Skeletal muscle satellite cell (primary cell): ENCODE data around the gene SPATA16.
"Not testable (repeated sequence)": the region's sequence is repeated elsewhere in the genome, so short reads cannot be mapped to it uniquely, and the experiment has no call there.

ENCODE experiments used
- H3K27me3 ChIP-seq: 2 replicates; pipeline ENCODE4 v1.7.0; 2013; ENCODE audit warnings: low read length; ENCODE audit not compliant: control insufficient read depth, insufficient read depth
- H3K36me3 ChIP-seq: 2 replicates; pipeline ENCODE4 v1.7.0; 2013; ENCODE audit warnings: mild to moderate bottlenecking, control low read depth, low read length; ENCODE audit not compliant: insufficient read depth
- H3K4me1 ChIP-seq: 2 replicates; pipeline ENCODE4 v1.7.0; 2013; ENCODE audit warnings: low read length; ENCODE audit not compliant: control insufficient read depth, insufficient read depth
- H3K4me2 ChIP-seq: 2 replicates; pipeline ENCODE4 v1.7.0; 2013; ENCODE audit warnings: mild to moderate bottlenecking, low read length
- H3K4me3 ChIP-seq: 2 replicates; pipeline ENCODE4 v1.7.0; 2013; ENCODE audit warnings: low read length
- H3K9ac ChIP-seq: 2 replicates; pipeline ENCODE4 v1.7.0; 2013; ENCODE audit warnings: mild to moderate bottlenecking, low read depth, low read length, moderate library complexity
- H3K9me3 ChIP-seq: replicated peaks from 2 replicates; pipeline ENCODE4 v1.7.0; 2013; ENCODE audit warnings: mild to moderate bottlenecking, control low read depth, low read length

Gene SPATA16

GRCh38 chr3:173021547-173022185, 119.4 kb downstream of the SPATA16 start:
- H3K4me2 ChIP-seq, result no peak overlapping the region
- H3K9me3 ChIP-seq, result no peaks in the 10 kb centered on the region
- H3K36me3 ChIP-seq, result no peaks in the 10 kb centered on the region
- H3K9ac ChIP-seq, result no peak overlapping the region
- H3K27me3 ChIP-seq, result peaks cover 4% of the 10 kb centered on the region
- no peak overlapping the region for H3K4me3 ChIP-seq
- H3K4me1 ChIP-seq, result no peaks in the 10 kb centered on the region

DNA sequence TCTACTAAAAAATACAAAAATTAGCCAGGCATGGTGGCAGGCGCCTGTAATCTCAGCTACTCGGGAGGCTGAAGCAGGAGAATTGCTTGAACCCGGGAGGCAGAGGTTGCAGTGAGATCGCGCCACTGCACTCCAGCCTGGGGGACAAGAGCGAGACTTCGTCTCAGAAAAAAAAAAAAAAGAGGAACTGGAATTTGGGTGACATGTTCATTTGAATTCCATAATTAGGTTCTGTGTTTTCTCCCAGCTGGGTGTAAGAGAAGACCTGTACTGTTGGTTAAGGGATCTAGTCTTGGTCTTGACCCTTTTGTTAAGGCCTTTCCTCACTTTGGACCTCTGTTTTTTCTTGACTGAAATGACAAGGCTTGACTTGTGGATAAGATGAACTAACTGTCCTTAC, 120.9 kb downstream of the SPATA16 start:
- H3K27me3 ChIP-seq, H3K36me3 ChIP-seq, H3K4me3 ChIP-seq, H3K9ac ChIP-seq, H3K4me2 ChIP-seq, H3K4me1 ChIP-seq, H3K9me3 ChIP-seq: not testable (repeated sequence)

- H3K27me3 ChIP-seq, result no peaks in the 10 kb centered on the region
These were observed 121.7 kb downstream of the SPATA16 start for GRCh38 chr3:173019378-173019777.

DNA sequence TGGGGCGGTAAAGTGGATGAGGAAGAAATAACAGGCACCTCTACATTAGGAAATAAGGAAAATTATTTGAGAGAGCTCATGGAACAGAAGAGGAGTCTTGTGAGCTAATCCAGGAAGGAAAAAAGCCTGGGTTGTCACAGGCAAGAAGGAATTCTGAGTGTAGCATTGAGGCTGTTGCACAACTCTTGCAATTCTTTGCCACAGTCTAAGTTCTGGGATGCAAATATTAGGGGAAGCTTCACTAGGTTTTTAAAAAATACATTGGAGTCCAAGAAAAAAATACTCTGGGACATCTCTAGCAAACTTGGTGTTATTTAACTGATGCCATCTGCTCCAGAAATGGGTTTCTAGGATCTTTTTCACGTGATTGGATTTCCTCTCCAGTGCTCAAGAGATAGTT, 122.3 kb downstream of the SPATA16 start:
- Histone ChIP-seq H3K4me1 (no peaks in the 10 kb centered on the region), H3K4me3 (no peak overlapping the region), H3K36me3 (no peaks in the 10 kb centered on the region), H3K9me3 (no peaks in the 10 kb centered on the region), H3K9ac (no peak overlapping the region), H3K27me3 (no peaks in the 10 kb centered on the region), H3K4me2 (no peak overlapping the region)

More at GRCh38 chr3:173019378-173019777, 121.7 kb downstream of the SPATA16 start:
- no peak overlapping the region for H3K4me2 ChIP-seq
- H3K9ac ChIP-seq, result no peak overlapping the region
- no peaks in the 10 kb centered on the region for H3K9me3 ChIP-seq
- H3K4me1 ChIP-seq, result no peaks in the 10 kb centered on the region
- no peaks in the 10 kb centered on the region for H3K36me3 ChIP-seq
- no peak overlapping the region for H3K4me3 ChIP-seq

GRCh38 chr3:173013219-173013832, 127.7 kb downstream of the SPATA16 start:
- Histone ChIP-seq H3K27me3 (no peaks in the 10 kb centered on the region), H3K4me2 (no peak overlapping the region), H3K4me3 (no peak overlapping the region), H3K9me3 (no peaks in the 10 kb centered on the region), H3K4me1 (no peaks in the 10 kb centered on the region), H3K9ac (no peak overlapping the region), H3K36me3 (no peaks in the 10 kb centered on the region)

DNA sequence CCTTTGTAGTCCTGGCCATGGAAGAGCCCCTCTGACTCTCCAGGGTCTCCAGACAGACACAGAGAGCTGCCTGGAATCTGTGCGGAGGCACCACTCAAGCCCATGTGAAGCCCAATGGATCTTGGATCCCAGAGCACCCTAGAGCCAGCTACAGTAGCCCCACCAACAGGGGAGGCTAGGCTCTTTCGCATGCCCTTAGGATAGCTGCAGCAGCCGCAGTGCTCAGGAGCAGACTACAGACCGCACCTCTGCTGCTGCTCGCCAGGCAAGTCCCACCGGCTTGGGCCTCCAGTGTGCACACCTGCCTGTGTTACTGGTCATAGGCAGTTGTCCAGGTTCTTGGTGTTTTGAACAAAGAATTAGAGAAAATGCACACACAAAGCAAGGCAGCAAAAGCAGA, 131.6 kb downstream of the SPATA16 start:
- Histone ChIP-seq H3K9me3 (no peaks in the 10 kb centered on the region), H3K36me3 (no peaks in the 10 kb centered on the region), H3K27me3 (peaks cover 4% of the 10 kb centered on the region), H3K4me3 (no peak overlapping the region), H3K9ac (no peak overlapping the region), H3K4me1 (no peaks in the 10 kb centered on the region), H3K4me2 (no peak overlapping the region)

DNA sequence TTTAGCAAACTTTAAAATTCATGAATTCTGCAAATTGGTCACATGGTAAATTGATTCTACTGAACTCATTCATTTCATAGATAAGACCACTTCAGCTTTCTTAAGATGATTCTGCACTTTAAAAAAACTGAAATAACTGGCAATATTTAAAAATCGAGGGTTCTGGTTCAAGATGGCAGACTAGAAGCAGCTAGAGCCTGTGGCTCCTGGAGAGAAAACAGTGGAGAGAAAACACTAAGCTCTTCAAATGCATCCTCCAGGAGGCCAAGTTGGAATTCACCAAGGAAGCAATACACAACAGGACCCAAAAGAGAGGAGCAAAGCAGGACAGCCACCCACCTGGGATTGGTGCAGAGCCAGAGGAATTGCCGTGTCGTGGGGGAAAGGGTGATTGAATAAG, 132.1 kb downstream of the SPATA16 start:
- H3K4me1 ChIP-seq, result no peaks in the 10 kb centered on the region
- H3K4me2 ChIP-seq, result no peak overlapping the region
- no peaks in the 10 kb centered on the region for H3K9me3 ChIP-seq
- no peak overlapping the region for H3K9ac ChIP-seq
- no peaks in the 10 kb centered on the region for H3K36me3 ChIP-seq
- peaks cover 4% of the 10 kb centered on the region for H3K27me3 ChIP-seq
- H3K4me3 ChIP-seq, result no peak overlapping the region

GRCh38 chr3:173007079-173007723, 133.8 kb downstream of the SPATA16 start:
- H3K27me3 ChIP-seq, result peaks cover 4% of the 10 kb centered on the region

GRCh38 chr3:173006006-173006405, 135.0 kb downstream of the SPATA16 start:
- Histone ChIP-seq H3K27me3 (peaks cover 4% of the 10 kb centered on the region), H3K9ac (no peak overlapping the region), H3K4me3 (no peak overlapping the region), H3K4me2 (no peak overlapping the region), H3K36me3 (no peaks in the 10 kb centered on the region), H3K4me1 (no peaks in the 10 kb centered on the region), H3K9me3 (no peaks in the 10 kb centered on the region)

More at GRCh38 chr3:173007079-173007723, 133.8 kb downstream of the SPATA16 start:
- no peaks in the 10 kb centered on the region for H3K9me3 ChIP-seq
- no peaks in the 10 kb centered on the region for H3K36me3 ChIP-seq
- H3K9ac ChIP-seq, result no peak overlapping the region
- no peak overlapping the region for H3K4me3 ChIP-seq
- no peaks in the 10 kb centered on the region for H3K4me1 ChIP-seq
- H3K4me2 ChIP-seq, result no peak overlapping the region

GRCh38 chr3:173004681-173005080, 136.4 kb downstream of the SPATA16 start:
- Histone ChIP-seq H3K27me3 (peaks cover 4% of the 10 kb centered on the region), H3K9me3 (no peaks in the 10 kb centered on the region), H3K4me1 (no peaks in the 10 kb centered on the region), H3K4me3 (no peak overlapping the region), H3K9ac (no peak overlapping the region), H3K36me3 (no peaks in the 10 kb centered on the region), H3K4me2 (no peak overlapping the region)

DNA sequence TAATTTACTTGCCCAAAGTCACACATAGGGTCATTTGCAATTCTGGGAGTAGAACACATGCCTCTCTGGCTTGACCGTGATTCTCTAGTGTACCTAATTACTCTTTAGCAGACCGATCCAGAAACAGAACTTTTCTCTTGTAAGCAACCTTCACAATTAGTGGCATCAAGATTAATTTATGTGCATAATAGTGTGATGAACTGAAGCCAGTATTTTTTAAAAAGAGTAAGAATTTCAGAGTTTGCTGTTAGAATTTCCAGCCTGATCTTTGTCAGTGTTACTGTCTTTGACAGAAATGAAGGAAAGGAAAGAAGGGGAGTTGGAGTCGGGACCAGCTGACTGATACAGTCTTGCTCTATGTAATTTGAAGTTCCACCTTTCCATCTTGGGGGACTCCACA, 137.1 kb downstream of the SPATA16 start:
- Histone ChIP-seq H3K4me3 (no peak overlapping the region), H3K4me2 (no peak overlapping the region), H3K9me3 (no peaks in the 10 kb centered on the region)

DNA sequence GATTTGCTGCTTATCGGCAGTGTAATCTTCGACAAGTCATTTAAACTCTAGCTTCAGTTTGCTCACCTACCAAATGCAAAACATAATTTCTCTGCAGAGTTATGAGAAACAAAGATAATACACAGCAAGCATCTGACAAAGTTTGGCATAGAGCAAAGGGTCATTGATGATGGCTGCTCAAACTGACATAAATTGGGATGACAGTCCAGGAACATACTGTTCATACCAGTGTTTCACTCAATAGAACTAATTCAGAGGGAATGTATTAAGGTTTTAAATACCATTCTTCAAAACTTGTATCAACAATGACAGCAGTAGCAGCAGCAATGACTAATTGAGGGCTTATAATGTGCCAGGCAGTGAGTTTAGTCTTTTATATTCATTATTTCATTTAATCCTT, 137.6 kb downstream of the SPATA16 start:
- Histone ChIP-seq H3K9me3 (no peaks in the 10 kb centered on the region), H3K4me3 (no peak overlapping the region), H3K9ac (no peak overlapping the region), H3K36me3 (no peaks in the 10 kb centered on the region), H3K4me1 (no peaks in the 10 kb centered on the region), H3K4me2 (no peak overlapping the region), H3K27me3 (peaks cover 4% of the 10 kb centered on the region)

More for the DNA sequence above, 137.1 kb downstream of the SPATA16 start:
- H3K4me1 ChIP-seq, result no peaks in the 10 kb centered on the region
- no peaks in the 10 kb centered on the region for H3K36me3 ChIP-seq
- peaks cover 4% of the 10 kb centered on the region for H3K27me3 ChIP-seq
- no peak overlapping the region for H3K9ac ChIP-seq
